SW 1271 (cell line): ENCODE measurements around the gene NCOA7.

Source experiments
- DNase-seq, 2 experiments: peaks; one replicate each; lab custom pipeline; 2025; lab: John Stamatoyannopoulos, UW

Gene NCOA7, protein sequence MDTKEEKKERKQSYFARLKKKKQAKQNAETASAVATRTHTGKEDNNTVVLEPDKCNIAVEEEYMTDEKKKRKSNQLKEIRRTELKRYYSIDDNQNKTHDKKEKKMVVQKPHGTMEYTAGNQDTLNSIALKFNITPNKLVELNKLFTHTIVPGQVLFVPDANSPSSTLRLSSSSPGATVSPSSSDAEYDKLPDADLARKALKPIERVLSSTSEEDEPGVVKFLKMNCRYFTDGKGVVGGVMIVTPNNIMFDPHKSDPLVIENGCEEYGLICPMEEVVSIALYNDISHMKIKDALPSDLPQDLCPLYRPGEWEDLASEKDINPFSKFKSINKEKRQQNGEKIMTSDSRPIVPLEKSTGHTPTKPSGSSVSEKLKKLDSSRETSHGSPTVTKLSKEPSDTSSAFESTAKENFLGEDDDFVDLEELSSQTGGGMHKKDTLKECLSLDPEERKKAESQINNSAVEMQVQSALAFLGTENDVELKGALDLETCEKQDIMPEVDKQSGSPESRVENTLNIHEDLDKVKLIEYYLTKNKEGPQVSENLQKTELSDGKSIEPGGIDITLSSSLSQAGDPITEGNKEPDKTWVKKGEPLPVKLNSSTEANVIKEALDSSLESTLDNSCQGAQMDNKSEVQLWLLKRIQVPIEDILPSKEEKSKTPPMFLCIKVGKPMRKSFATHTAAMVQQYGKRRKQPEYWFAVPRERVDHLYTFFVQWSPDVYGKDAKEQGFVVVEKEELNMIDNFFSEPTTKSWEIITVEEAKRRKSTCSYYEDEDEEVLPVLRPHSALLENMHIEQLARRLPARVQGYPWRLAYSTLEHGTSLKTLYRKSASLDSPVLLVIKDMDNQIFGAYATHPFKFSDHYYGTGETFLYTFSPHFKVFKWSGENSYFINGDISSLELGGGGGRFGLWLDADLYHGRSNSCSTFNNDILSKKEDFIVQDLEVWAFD

DNA sequence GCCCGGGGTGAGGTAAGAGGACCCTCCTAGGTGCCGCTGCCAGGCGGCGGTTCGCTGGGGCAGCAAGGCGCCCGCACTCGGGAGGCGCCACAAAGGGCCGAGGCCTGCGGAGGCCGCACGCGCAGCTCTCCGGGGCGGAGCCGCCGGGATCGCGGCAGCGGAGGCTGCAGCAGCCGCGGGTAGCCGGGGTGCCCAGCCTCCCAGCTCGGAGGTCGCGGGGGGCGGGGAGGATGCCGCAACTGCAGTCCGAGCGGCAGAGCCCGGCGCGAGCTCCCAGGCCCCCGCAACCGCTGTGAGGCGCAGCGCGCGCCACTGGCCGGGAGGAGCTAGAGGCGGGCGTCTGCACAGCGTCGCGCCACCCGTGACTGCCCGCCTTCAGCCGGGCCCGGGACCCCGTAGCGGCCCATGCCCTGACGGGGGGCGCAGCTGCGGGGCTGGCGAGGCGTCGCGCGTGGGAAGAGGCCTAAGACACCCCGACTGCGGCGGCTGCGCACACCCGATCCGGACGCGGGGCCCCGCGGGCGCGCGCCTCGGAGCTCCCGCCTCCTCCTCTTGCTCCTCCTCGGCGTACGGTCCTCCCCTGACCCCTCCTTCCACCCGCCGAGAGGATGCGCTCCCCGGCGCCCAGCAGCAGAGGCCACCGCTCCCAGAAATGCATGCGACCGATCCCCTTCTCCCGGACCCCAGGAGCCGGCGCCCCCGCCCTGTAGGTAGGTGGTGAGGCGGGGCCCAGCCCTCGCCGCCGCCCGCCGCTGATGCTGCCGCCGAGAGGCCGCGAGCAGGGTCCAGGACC, at the start of gene NCOA7:
Gene NCOA7, plus strand, starts transcription at position 603 of the 793 bp plus-strand sequence. CDS start 24,395 bp downstream, outside the sequence.
- DNase-seq: peak in 1 of 2 experiments; percentile 59

DNA sequence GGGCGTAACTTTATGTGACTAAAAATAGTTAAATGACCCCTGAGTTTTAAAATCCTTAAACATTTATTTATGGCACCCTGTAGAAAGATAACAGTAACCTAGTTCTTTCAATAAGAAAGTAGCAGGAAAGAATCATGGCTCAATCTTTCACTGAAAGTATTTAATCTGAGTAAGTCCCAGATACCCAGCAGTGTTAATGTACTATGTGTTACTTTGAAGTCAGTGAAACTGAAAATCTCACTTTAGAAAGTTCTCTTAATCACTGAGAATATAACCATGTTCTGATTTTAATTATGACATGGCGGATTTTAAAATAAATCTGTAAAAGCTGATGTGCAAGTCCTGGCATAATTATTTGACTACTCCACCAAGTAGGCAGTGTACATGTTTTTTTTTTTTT, 49.4 kb upstream of the NCOA7 start:
- DNase-seq: no peak

DNA sequence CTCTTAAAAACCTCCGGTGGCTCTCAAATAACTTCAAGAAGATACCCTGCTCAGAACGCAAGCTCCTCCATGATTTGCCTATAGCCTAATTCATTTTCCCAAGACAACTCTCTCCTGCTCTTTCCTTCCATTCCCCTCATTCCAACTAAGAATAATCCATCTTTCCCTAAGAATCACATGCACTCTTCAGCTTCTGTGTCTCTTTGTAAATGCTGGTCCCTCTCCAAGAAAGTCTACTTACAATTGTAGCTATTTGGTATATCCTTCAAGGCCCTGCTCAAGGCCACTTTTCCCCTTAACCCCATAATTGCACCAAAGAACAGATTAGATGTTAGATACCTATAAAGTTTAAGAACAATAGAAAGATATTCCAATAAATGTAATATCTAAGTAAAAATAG, 48.7 kb upstream of the NCOA7 start:
- no peak for DNase-seq

DNA sequence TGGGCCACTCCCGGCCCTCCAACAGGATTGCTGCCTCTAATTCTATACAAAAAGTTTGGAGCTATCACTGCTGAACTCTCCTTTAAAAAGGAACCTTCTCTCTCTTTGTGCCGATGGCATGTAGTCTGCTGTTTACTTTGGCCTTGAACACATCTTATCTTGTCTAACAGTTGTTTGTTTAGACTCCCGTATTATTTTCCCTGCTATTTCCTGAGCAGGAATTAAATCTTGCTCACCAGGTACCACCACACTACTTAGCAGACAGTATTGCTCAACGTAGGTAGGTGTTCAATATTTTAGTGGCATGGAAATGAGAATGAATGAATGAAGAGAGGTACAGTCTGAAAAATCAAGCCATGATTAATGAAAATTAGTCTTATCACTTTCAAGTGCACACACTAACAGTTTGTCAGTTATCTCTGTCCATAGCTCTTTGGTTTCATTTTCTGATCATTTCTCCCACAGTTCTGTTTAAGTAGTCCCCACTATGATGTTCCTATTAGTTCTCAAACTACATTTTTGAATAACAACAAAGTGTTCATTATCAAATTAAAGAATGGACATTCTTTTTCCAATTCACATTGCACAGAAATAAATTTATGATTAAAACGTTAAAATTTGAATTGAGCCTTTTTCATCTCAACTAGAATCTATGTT, 48.2 kb upstream of the NCOA7 start:
- no peak for DNase-seq

DNA sequence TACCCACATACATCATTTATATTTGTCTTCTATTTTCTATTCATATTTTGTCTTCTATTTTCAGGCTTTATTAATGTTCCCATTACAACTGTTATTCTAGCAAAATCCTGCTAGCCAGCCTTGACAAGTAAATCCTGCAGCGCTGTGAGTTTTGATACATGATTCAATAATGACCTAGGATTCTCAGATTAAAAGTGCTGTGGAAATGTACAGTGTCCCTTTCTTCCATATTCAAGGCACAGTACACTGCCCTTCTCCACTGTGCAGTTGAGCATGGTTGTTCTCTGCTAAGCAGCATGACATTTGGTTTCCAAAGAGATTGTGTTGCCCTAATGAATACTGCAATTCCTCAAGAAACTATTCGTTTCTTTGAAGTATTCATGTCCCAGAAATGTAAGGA, 47.2 kb upstream of the NCOA7 start:
- no peak for DNase-seq

DNA sequence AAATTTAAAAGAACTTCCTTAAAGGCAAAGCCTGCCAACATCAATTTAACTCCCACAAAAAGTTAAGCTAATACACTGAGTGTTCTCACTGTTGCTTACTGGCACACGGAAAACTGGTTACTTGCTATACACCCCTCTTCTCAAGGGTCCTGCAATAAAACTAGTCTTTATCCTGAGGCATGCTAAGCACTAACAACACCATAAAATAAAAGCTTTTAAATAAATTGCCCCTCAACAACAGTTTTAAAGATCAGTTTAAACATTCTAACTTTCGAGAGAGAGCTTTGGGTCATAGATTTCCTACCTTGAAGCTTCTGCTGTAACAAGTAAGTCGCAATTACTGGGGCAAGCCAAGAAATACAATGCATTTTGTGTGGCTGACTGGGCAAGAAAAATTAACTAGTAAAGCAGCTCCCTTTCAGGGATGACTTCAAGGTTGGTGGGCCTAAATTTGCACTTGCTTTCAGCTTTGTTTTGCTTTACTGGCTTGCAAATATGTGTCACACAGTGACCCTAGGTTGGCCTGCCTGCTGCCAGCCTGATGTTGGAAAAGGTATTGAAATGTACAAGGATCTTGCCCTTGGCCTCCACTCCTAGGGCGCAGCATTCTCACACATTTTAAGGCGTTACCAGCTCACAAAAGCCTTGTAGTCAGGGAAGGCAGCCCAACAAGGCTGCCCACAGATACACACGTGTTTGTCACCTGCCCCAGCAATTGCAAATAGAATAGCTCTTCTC, 45.3 kb upstream of the NCOA7 start:
- DNase-seq: no peak

DNA sequence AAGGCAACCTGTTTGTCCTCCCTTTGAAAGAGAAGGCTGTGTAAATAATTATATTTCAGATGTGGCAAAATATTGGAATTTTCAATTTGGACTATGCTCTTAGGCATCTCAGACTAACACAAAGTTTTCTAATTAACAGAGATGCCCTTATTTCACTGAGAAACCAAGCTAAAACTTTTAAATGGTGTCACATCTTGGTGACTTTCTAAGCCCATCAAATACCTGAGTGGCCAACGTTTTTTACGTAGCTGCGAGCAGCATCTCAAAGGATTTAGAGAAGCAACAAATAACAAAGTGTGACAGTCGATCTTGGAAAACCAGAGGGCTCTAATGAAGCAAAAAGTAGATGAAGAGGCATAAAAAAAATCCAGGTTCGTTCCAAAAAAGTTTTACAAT, 44.7 kb upstream of the NCOA7 start:
- no peak for DNase-seq

DNA sequence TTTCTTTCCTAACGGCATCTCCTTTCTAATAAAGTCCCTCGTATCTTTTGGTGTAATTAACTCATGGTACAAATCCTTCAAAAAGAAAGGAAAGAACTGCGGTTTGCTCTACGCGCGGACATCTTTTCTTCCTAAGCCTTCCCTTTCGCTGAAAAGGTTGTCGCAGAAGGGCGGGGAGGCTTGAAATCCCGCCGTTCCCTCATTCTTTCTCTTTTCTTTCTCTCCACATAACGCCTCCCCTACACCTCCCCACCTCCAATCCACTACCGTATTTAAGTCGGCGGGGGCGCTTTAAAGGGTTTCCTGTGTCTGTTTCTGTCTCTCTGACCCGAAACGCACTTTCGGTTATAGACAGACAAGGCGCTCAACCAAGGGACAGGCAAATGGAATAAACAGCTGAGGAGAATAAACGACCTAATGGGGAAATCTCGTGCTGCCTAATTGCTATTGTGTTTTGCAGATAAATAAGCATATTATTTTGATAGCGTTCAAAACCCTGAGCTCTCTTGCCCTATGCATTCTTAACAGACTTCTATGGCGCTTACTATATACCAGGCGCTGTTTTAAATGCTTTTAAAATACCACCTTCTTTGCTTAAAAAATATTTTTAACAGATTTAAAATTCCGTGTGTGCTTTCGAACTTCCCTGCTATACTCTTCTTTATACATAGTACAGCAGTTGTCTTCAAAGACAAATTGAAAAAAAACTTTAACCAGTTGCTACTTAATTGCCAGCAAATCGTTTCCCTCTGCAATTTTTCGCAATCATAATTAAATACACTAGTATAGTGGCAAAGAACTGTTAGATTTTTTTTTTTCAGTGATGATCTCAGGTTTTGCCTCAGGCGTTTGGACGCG, 43.8 kb upstream of the NCOA7 start:
- DNase-seq: no peak

DNA sequence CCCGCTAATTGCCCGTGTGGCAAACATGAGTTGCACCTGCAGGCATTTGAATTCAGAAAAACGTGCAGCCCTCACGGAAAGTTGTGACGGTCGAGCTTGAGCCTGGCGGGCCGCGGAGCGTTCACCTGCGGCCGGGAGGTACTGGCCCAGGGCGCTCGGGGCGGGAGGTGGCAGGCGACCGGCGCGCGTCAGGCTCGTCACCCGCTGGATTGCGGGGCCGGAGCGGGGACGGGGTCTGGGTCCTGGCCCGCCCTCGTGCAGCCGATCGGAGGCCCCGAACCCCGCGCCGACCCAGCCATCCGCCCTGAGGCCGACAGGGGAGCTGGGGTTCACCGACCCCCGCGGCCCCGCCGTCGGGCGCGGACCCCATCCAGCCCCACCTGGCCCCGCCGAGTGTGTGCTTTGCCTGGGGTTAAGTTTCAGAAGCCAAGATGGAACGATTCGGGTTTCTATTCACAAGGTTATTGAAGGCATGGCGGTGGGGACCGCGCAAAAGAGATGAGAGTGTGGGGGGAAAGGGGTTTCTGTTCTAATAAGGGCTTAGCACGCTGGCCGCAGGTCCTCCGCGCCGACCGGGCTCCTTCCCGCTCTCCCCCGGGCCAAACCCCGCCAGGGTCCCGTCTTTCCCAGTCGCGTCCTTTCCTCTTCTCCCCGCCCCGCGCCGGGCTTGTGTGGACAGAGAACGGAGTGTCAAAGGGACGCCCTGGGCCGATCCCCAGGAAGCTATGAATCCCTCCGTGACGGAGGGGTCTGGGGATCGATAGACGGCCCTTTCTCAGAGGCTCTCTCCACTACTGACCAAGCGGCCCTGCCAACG, 43.0 kb upstream of the NCOA7 start:
- DNase-seq: no peak

DNA sequence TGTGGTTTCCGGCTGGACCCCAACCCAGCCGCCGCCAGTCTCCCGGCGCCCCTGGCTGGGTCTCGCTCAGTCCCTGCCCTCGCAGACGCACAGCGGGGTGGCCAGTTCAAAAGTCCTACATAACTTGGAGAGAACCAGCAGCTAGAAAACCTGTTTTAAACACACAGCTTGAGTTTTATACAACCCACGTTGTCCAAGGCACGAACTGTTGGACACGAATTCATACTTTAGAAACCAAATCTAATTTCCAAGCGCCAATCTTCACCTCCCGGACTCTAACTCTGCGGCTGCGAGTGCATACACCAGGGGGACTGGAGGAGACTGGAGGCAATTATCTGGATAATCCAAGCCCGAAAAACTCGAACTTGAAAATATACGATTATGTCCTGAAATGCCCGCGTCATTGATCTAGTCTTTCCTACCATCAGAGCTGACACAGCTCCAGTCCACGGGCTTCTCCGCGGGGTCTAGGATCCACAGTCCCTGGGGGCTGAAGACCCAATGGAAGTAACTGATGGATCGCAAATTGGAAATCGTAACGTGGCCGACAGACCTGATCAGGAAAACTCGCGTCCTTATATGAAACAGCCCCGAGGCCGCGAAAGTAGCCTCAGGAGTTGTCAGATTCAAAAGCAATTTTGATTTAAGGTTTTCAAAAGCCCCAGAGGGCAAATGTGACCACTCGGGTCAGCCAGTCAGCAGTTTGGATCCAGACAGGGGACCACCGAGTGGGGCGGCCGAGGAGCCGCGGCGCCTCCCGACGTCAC, 42.2 kb upstream of the NCOA7 start:
- DNase-seq: no peak

DNA sequence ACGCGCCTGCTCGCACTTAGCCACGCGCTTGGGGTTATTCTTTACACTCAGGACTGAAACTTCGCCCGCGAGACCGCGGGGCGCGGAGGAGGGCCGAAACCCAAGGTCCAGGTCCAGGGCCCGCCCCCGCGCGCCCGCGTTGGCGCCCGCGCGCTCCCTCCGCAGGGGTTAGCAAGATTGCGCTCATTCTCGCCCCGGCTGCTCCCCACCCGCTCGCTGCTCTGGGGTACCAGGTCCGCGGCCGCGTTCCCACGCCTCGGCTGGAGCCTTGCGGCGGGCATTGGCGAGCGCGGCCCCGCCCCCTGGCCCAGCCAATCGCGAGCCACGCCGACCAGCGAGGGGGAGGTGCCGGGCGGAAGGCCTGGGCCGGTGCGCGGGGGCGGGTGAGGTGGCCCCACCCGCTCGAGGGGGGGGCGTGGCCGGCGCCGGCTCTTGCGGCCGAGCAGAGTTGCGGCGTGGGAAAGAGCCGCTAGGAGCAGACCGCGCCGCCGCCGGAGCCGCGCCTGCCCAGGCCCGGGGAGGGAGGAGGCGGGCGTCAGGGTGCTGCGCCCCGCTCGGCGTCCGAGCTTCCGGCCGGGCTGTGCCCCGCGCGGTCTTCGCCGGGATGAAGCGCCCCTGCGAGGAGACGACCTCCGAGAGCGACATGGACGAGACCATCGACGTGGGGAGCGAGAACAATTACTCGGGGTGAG, 41.4 kb upstream of the NCOA7 start, which contains the start of gene HEY2:
Gene HEY2, plus strand, starts transcription at position 460 of the 692 bp plus-strand sequence. Its CDS starts 145 bp downstream, at position 605.
- DNase-seq: peak; percentile 57 to 85

DNA sequence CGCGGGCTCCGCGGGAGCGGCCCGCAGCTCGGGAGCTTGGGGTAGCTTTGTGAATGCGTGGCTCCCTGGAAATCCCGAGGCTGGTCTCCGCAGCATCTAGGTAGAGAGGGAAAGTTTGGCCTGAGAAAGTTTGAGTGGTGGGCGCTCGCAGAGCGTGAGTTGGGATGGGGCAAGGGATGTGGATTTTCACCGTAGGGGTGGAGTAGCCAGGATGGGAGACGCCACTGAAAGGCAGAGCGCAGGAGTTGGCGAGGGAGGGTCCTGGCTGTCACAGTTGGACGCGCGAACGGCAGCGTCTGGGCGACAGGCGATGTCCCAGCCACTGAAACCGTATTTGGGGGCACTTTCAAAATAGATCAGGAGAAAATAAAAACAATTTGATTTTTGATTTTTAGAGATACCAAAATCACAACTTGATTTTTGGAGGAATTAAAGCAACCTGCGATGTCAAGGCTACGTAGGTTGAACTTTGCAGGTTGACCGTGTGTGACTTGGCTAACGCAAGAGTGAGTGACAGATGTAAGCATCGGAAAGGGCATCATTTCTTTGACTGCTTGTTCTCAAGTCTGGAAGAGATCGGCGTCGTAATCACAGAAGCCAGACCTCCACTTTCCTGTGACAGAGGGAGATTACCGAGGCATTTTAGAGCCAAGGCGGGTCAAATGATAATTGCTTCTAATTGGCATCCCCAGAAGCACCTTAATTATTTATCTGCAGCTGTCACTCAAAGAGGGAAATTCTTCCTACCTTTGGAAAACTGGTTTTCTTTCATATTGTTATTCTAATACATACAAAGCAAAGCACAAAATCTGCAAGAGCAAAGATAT, 40.7 kb upstream of the NCOA7 start:
- no peak for DNase-seq

DNA sequence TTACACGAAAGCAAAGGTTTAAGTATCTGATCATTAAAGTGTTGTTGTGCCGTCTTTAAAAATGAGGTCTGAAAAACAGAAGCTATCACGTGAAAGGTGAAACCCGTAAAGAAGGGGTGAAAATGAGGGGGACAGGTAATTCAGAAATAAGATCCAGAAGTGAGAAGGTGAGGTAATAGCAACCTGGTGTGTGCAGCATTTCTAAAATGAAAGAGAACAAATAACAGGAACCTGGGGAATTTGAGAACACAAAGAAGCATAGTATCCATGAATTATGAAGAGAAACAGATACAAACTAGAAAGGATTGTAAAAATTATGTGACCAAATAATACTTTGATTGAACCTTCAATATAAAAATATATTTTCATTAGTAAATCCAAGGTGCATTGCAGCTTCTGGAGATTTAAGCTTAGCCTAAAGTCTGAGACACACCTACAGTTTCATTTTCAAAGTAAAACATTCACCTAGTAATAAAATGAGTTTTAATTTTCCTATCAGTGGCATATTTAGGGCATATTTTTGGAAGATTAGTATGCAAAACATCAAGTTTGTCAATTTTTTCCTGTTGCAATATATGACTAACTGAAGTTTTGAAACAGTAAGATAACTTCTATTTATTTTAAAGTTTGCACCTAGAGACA, 39.9 kb upstream of the NCOA7 start:
- no peak for DNase-seq

DNA sequence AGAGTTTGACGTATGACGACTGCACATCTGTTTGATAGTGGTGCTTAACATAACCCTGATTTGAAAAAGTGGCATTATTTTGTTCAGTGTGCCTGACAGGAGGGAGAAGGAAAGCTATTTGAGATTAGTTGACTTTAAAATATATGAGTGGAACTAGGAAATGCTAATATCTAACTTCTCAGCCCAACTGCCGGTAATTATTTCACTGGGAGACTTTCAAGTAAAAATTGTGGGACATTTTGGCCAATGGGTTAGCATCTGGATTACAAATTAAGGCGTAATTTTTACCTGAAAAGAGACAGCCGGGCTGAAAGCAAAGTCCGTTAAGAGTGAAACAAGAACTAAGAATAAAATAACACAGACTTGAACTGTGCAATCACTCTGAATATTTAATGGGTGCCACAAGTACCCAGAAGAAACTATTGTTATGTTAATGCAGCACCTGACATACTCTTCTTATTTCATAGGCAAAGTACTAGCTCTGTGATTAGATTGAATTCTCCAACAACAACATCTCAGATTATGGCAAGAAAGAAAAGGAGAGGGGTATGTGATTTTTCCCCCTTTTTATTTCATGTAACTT, 39.3 kb upstream of the NCOA7 start:
- DNase-seq: no peak

DNA sequence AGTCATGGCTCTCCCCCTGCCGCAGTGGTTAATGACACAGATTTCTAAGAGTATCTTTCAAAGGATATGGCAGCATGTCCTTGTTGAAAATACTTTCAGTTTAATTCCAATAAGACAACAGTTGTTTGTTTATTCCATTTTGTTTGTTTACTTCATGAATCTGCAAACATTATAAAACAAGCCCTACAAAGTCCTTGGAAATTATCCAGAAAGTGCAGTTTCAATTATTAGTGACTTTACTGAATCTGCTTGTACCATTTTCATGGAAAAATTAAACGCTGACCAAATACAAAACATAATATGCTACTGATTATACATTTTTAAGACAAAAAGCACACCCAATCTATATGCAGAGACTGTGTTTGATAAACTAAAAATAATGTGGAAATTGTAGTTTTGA, 38.0 kb upstream of the NCOA7 start:
- DNase-seq: no peak
